Activated CD8-positive, alpha-beta T cell treated with anti-CD3 and anti-CD28 coated beads for 36 hours (primary cell): ENCODE data around the gene MAMLD1. TPM values are rescaled to one million over a fixed set of nuclear protein-coding genes. Genes with fewer than 3 reads are reported as not detected.

Source experiments
- ATAC-seq: fragments of 200-7000 bp; cut with Tn5 transposase; one replicate; pipeline ENCODE4 v1.10.0; 2021; ENCODE audit warnings: mild to moderate bottlenecking, moderate library complexity
- CTCF ChIA-PET: fragments of 350-600 bp; sonication (Branson Sonifier 250); formaldehyde crosslinking; loops from one replicate; lab custom pipeline; 2021; ENCODE audit warnings: antibody characterized with exemption; lab: Charles Lee
- POLR2A ChIA-PET: fragments of 350-600 bp; sonication (Branson Sonifier 250); formaldehyde crosslinking; loops from one replicate; lab custom pipeline; 2021; ENCODE audit warnings: antibody characterized with exemption; lab: Charles Lee
- DNase-seq: peaks from one replicate; pipeline ENCODE4 v3.0.0-alpha.2; 2020
- H3K27ac Mint-ChIP-seq: one replicate; pipeline ENCODE4 v1.8.0; 2021; ENCODE audit warnings: mild to moderate bottlenecking, mixed read lengths
- H3K27me3 Mint-ChIP-seq: one replicate; pipeline ENCODE4 v1.8.0; 2021; ENCODE audit warnings: mixed read lengths
- H3K36me3 Mint-ChIP-seq: one replicate; pipeline ENCODE4 v1.8.0; 2021; ENCODE audit warnings: low read depth, mixed read lengths
- H3K4me1 Mint-ChIP-seq: one replicate; pipeline ENCODE4 v1.8.0; 2021; ENCODE audit warnings: low read depth, mixed read lengths
- H3K4me3 Mint-ChIP-seq: one replicate; pipeline ENCODE4 v1.8.0; 2021; ENCODE audit warnings: mild to moderate bottlenecking, moderate library complexity, mixed read lengths
- H3K9me3 Mint-ChIP-seq: one replicate; pipeline ENCODE4 v1.8.0; 2021; ENCODE audit warnings: mixed read lengths
- intact Hi-C: fragments of 100-400 bp; cut with micrococcal nuclease; formaldehyde crosslinking; loops from one replicate; pipeline ENCODE4 v1.10.0; 2022
- total RNA-seq, 2 experiments: library from RNA; stranded (reverse); gene quantifications; one replicate each; pipeline ENCODE4 v1.2.3, GENCODE V29; 2021
- TF ChIP-seq, protein P1 (sequence below): fragments of 200-600 bp; IDR thresholded peaks from one replicate; pipeline ENCODE4 v1.8.0; 2022; ENCODE audit warnings: antibody characterized with exemption, mild to moderate bottlenecking

The MAMLD1 gene
- total RNA-seq, 2 experiments from 2014 or later, result 1.8 to 2.0 TPM

DNA sequence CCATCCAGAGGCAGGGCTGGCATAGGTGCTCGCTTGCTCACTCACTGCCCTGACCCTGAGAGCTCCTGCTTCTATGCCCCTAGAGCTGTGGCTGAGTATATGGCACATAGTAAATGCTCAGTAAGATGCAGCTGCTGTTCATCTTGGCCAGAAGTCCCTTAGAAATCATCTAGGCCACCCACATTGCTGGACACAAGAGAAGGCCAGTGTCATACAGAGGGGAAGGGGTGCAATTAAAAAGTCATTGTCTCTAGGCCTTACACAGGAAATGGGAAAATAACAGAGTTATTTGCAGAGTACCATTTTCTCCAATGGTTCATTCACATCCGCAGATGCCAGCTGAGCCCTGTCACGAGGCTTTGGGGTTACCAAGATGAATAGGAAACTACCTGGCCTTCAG lies 88.8 kb downstream of the MAMLD1 start:
- Mint-ChIP-seq H3K4me1 (peaks cover 9% of the 10 kb centered on the region), H3K9me3 (no peaks in the 10 kb centered on the region), H3K36me3 (no peaks in the 10 kb centered on the region), H3K27me3 (no peaks in the 10 kb centered on the region), H3K27ac (no peak overlapping the region), H3K4me3 (no peak overlapping the region)
- TF ChIP-seq, protein P1, sequence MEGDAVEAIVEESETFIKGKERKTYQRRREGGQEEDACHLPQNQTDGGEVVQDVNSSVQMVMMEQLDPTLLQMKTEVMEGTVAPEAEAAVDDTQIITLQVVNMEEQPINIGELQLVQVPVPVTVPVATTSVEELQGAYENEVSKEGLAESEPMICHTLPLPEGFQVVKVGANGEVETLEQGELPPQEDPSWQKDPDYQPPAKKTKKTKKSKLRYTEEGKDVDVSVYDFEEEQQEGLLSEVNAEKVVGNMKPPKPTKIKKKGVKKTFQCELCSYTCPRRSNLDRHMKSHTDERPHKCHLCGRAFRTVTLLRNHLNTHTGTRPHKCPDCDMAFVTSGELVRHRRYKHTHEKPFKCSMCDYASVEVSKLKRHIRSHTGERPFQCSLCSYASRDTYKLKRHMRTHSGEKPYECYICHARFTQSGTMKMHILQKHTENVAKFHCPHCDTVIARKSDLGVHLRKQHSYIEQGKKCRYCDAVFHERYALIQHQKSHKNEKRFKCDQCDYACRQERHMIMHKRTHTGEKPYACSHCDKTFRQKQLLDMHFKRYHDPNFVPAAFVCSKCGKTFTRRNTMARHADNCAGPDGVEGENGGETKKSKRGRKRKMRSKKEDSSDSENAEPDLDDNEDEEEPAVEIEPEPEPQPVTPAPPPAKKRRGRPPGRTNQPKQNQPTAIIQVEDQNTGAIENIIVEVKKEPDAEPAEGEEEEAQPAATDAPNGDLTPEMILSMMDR, result no peak
- DNase-seq, result no peak
- ATAC-seq, result no peak
- ChIA-PET CTCF (interaction anchor here (1.0 to 1.1 kb wide), 2 partner anchors 27 to 34 kb away, joined by 3 read pairs; no protein-coding TSS in a partner anchor), POLR2A (no interaction called here)
- intact Hi-C loops, result no loop called here

DNA sequence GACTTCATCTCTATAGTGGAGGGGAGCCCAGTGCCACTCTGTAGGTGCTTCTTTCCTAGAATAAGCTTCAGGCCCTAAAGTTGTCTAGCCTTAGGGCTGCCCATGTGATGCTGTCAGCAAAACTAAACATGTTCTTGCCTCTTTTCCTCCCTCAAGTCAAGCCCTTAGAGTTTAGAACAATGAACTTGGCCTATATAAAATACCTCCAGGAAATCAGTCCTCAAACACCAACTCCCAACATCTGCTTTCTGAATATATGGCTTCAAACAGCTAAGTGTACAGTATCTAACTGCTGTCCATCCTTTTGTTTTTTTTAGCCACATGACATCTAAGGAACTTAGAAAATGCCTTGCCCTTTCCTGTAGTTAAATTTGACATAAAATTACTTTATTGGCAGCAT lies 91.0 kb downstream of the MAMLD1 start:
- intact Hi-C loops, result no loop called here
- TF ChIP-seq, protein P1, result no peak
- CTCF ChIA-PET, result no interaction called here
- POLR2A ChIA-PET, result no interaction called here
- H3K27ac Mint-ChIP-seq, result no peak overlapping the region
- ATAC-seq (no peak), DNase-seq (no peak)
- no peaks in the 10 kb centered on the region for H3K36me3 Mint-ChIP-seq
- H3K4me1 Mint-ChIP-seq, result peaks cover 11% of the 10 kb centered on the region
- H3K9me3 Mint-ChIP-seq, result no peaks in the 10 kb centered on the region
- no peaks in the 10 kb centered on the region for H3K27me3 Mint-ChIP-seq
- no peak overlapping the region for H3K4me3 Mint-ChIP-seq

DNA sequence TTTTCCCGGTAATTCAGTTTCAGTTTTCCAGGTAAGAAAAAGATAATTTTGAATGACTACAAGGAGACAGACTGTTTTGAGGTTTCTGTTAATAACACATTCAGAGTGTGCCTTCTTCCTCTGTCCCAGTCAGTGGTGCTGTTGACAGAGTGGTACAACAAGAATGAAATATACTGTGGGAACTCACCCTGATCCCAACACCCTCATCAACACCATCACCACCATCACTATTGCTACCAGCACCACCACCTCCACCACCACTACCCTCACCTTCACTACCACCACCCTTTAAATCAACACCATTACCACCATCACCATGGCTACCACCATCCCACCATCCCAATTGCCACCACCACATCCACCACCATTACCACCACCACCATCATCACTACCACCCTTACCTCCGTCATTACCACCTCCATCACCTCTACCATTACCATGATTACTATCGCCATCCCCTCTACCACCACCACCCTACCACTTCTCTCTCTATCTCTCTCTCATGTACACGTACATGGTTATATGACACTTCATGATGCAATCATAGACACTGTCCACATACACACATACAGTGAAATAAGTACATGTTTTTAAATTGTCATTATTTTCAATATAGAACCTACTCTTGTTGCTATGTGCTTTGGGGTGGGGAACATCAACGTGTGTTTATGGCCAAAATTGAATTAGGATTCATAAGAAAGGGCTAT lies 91.5 kb downstream of the MAMLD1 start:
- ATAC-seq (no peak), DNase-seq (no peak)
- H3K9me3 Mint-ChIP-seq, result no peaks in the 10 kb centered on the region
- ChIA-PET POLR2A (no interaction called here), CTCF (no interaction called here)
- H3K4me1 Mint-ChIP-seq, result peaks cover 15% of the 10 kb centered on the region
- intact Hi-C loops, result no loop called here
- no peaks in the 10 kb centered on the region for H3K36me3 Mint-ChIP-seq
- no peak overlapping the region for H3K27ac Mint-ChIP-seq
- TF ChIP-seq, protein P1, result no peak
- no peaks in the 10 kb centered on the region for H3K27me3 Mint-ChIP-seq
- H3K4me3 Mint-ChIP-seq, result no peak overlapping the region

DNA sequence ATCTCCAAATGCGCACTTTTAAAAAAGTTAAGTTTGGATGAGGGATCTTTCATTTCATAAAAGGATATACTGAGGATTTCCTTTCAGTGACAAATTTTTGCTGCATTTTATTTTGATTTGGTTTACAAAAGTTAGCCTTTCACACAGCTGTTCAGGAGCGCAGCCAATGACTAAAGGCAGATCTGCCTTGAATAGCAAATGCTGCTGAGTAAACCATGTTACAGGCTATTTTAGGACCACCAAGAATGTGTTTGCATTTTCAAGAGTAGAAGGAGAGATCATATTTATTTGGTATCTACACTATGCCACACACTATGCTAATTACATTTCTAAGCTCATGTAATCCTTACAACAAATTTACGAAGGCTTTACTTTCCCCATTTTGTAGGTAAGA lies 92.1 kb downstream of the MAMLD1 start:
- no peaks in the 10 kb centered on the region for H3K36me3 Mint-ChIP-seq
- intact Hi-C loops, result no loop called here
- no peak overlapping the region for H3K27ac Mint-ChIP-seq
- peaks cover 15% of the 10 kb centered on the region for H3K4me1 Mint-ChIP-seq
- POLR2A ChIA-PET, result no interaction called here
- no peaks in the 10 kb centered on the region for H3K27me3 Mint-ChIP-seq
- H3K9me3 Mint-ChIP-seq, result no peaks in the 10 kb centered on the region
- ATAC-seq (no peak), DNase-seq (no peak)
- TF ChIP-seq, protein P1, result no peak
- CTCF ChIA-PET, result no interaction called here
- no peak overlapping the region for H3K4me3 Mint-ChIP-seq

DNA sequence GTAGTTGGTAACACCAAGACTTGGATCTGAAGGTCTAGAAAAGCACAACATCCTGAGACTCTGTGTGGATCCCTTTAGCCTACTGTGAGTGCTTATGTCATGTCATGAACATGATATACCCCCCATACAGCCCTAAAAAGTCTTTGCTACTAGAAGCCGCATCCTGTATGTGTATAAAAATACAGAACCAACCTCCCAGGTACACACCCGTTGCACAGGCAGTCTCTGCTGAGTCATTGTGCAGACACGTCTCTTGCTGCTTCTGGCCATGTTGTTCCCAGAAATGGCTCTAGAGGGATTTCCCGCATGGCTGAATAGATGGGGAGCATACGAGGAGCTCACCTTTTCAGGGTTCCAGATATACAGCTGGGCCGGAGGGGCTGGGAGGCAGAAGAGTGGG lies 93.3 kb downstream of the MAMLD1 start:
- H3K27ac Mint-ChIP-seq, result no peak overlapping the region
- CTCF ChIA-PET, result no interaction called here

More for the DNA sequence above, 93.3 kb downstream of the MAMLD1 start:
- POLR2A ChIA-PET, result no interaction called here
- intact Hi-C loops, result no loop called here
- H3K4me3 Mint-ChIP-seq, result no peak overlapping the region
- H3K27me3 Mint-ChIP-seq, result no peaks in the 10 kb centered on the region
- TF ChIP-seq, protein P1, result no peak
- H3K9me3 Mint-ChIP-seq, result no peaks in the 10 kb centered on the region
- DNase-seq, result no peak
- peak; percentile 20 for ATAC-seq
- no peaks in the 10 kb centered on the region for H3K36me3 Mint-ChIP-seq
- peaks cover 10% of the 10 kb centered on the region for H3K4me1 Mint-ChIP-seq
